ENCODE data around the gene SNX30. TPM values are rescaled to one million over a fixed set of nuclear protein-coding genes. Genes with fewer than 3 reads are reported as not detected.

The SNX30 gene
- total RNA-seq, 1 experiment from 2014 or later, result 12.7 TPM

DNA sequence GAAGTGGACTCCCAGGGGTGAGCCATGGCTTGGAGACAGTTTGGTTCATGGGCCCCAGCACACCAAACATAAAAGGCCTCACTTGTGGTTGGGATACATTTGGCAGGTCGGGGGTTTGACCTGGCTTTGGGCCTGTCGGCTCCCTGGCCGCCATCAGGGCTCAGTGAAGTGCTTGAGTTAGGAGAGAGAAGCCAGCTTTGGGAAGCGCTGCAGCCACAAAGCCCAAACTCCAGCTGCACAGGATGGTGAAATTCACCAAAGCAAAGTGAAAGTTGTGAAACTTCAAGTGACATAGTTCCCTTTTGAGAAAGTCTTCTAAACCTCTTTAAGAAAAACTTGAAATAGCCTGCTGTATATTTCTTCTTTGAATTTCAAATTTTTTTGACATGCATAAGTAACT lies 112.7 kb downstream of the SNX30 start:
- H3K79me2 ChIP-seq (ENCODE audit: insufficient read depth, low read length), result no peaks in the 10 kb centered on the region
- BruUV-seq (replicated peaks), result no TSS peak
- H3K9ac ChIP-seq (ENCODE audit: low read length), result no peak overlapping the region
- H3K4me1 ChIP-seq (ENCODE audit: control insufficient read depth in 1 of 2, insufficient read depth in 2 of 2, low read length in 2 of 2), result peaks cover 8 to 25% of the 10 kb centered on the region in 2 experiments
- H3K9me3 ChIP-seq (ENCODE audit: control insufficient read depth in 1 of 2, insufficient read depth in 1 of 2, low read depth in 1 of 2, low read length in 2 of 2), result no peaks in the 10 kb centered on the region
- no peak for DNase-seq (ENCODE audit: low read depth, low spot score)
- H3K4me3 ChIP-seq (replicated peaks in 1 of 2; ENCODE audit: low read depth in 1 of 2, low read length in 2 of 2), result no peak overlapping the region
- RAD21 ChIA-PET (ENCODE audit: low non-redundant PET in 1 of 2, low total read pairs in 2 of 2, uncharacterized antibody in 2 of 2, unreplicated experiment in 2 of 2), result no interaction called here
- TF ChIP-seq RAD21 (IDR thresholded peaks at IDR 0.05; ENCODE audit: low read depth) (no peak), SRF (IDR thresholded peaks at IDR 0.05; ENCODE audit: low read depth) (no peak)
- no peak overlapping the region for H3K4me2 ChIP-seq (ENCODE audit: low read length)
- no peak overlapping the region for H3K27ac ChIP-seq (ENCODE audit: low read depth, low read length)
- H3K27me3 ChIP-seq (ENCODE audit: insufficient read depth, low read length), result no peaks in the 10 kb centered on the region
- intact Hi-C loops (cut with micrococcal nuclease), result no loop called here
- ATAC-seq, result no peak
- POLR2A ChIA-PET, result no interaction called here
- no peaks in the 10 kb centered on the region for H3K36me3 ChIP-seq (ENCODE audit: control insufficient read depth in 1 of 2, insufficient read depth in 2 of 2, low read length in 2 of 2)
- no peak overlapping the region for H2AFZ ChIP-seq (ENCODE audit: low read depth, low read length, poor library complexity, severe bottlenecking)
- CTCF ChIA-PET, result no interaction called here
- H4K20me1 ChIP-seq (ENCODE audit: insufficient read depth), result no peaks in the 10 kb centered on the region
- no peaks in the 10 kb centered on the region for H3K9me2 ChIP-seq (ENCODE audit: insufficient read depth)

DNA sequence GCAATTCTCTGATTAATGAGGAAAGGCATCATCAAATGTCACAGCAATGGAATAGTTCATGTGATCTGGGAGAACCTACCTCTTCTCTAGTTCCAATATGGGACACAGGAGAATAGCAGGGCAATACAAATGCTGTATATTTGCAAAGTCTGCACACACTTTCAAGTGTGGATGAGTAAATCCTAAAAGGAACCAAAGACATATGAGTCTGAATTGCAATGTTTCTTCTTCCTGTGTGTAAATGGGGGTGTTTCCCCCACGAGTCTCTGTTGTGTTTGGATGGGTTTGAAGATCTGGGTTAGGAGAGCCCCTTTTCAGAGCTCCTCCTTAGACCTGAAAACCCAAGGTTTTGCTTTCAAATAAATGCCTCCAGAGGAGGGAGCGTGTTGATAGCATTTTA lies 113.2 kb downstream of the SNX30 start:
- H3K27me3 ChIP-seq (ENCODE audit: insufficient read depth, low read length), result no peaks in the 10 kb centered on the region
- H3K27ac ChIP-seq (ENCODE audit: low read depth, low read length), result no peak overlapping the region
- ATAC-seq (no peak), DNase-seq (ENCODE audit: low read depth, low spot score) (no peak)
- RAD21 ChIA-PET (ENCODE audit: low non-redundant PET in 1 of 2, low total read pairs in 2 of 2, uncharacterized antibody in 2 of 2, unreplicated experiment in 2 of 2), result no interaction called here
- H4K20me1 ChIP-seq (ENCODE audit: insufficient read depth), result no peaks in the 10 kb centered on the region
- intact Hi-C loops (cut with micrococcal nuclease), result no loop called here
- CTCF ChIA-PET, result no interaction called here
- H3K36me3 ChIP-seq (ENCODE audit: control insufficient read depth in 1 of 2, insufficient read depth in 2 of 2, low read length in 2 of 2), result no peaks in the 10 kb centered on the region
- no TSS peak for BruUV-seq (replicated peaks)
- no peak overlapping the region for H2AFZ ChIP-seq (ENCODE audit: low read depth, low read length, poor library complexity, severe bottlenecking)
- no peaks in the 10 kb centered on the region for H3K9me3 ChIP-seq (ENCODE audit: control insufficient read depth in 1 of 2, insufficient read depth in 1 of 2, low read depth in 1 of 2, low read length in 2 of 2)
- peaks cover 8 to 26% of the 10 kb centered on the region in 2 experiments for H3K4me1 ChIP-seq (ENCODE audit: control insufficient read depth in 1 of 2, insufficient read depth in 2 of 2, low read length in 2 of 2)
- H3K79me2 ChIP-seq (ENCODE audit: insufficient read depth, low read length), result no peaks in the 10 kb centered on the region
- H3K9me2 ChIP-seq (ENCODE audit: insufficient read depth), result no peaks in the 10 kb centered on the region
- H3K9ac ChIP-seq (ENCODE audit: low read length), result no peak overlapping the region
- TF ChIP-seq, protein P1, sequence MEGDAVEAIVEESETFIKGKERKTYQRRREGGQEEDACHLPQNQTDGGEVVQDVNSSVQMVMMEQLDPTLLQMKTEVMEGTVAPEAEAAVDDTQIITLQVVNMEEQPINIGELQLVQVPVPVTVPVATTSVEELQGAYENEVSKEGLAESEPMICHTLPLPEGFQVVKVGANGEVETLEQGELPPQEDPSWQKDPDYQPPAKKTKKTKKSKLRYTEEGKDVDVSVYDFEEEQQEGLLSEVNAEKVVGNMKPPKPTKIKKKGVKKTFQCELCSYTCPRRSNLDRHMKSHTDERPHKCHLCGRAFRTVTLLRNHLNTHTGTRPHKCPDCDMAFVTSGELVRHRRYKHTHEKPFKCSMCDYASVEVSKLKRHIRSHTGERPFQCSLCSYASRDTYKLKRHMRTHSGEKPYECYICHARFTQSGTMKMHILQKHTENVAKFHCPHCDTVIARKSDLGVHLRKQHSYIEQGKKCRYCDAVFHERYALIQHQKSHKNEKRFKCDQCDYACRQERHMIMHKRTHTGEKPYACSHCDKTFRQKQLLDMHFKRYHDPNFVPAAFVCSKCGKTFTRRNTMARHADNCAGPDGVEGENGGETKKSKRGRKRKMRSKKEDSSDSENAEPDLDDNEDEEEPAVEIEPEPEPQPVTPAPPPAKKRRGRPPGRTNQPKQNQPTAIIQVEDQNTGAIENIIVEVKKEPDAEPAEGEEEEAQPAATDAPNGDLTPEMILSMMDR (IDR thresholded peaks at IDR 0.05 in 2 of 3, conservative IDR thresholded peaks at IDR 0.05 in 1 of 3; ENCODE audit: borderline replicate concordance in 1 of 3, insufficient read depth in 1 of 3, low read depth in 2 of 3, low read length in 2 of 3), result no peak
- TF ChIP-seq SP1 (IDR thresholded peaks at IDR 0.05; ENCODE audit: low read depth) (no peak), YY1 (IDR thresholded peaks at IDR 0.05; ENCODE audit: extremely low read depth, insufficient replicate concordance, low read depth, low read length) (no peak), JUND (IDR thresholded peaks at IDR 0.05) (no peak), EZH2phosphoT487 (IDR thresholded peaks at IDR 0.05; ENCODE audit: borderline replicate concordance) (no peak), SIN3A (IDR thresholded peaks at IDR 0.05; ENCODE audit: low read depth) (no peak), TCF7L2 (IDR thresholded peaks at IDR 0.05; ENCODE audit: borderline replicate concordance, extremely low read depth, insufficient read depth, insufficient read length) (no peak), RAD21 (IDR thresholded peaks at IDR 0.05; ENCODE audit: low read depth) (no peak), SRF (IDR thresholded peaks at IDR 0.05; ENCODE audit: low read depth) (no peak), EGR1 (IDR thresholded peaks at IDR 0.05; ENCODE audit: low read depth) (no peak), ZNF274 (IDR thresholded peaks at IDR 0.05; ENCODE audit: low read depth, low read length) (no peak), EZH2 (IDR thresholded peaks at IDR 0.05) (no peak), ZFX (IDR thresholded peaks at IDR 0.05) (no peak), POLR2A (IDR thresholded peaks at IDR 0.05; ENCODE audit: borderline replicate concordance, extremely low read depth, insufficient read depth, insufficient read length) (no peak)
- TF ChIP-seq, protein P2, sequence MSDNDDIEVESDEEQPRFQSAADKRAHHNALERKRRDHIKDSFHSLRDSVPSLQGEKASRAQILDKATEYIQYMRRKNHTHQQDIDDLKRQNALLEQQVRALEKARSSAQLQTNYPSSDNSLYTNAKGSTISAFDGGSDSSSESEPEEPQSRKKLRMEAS (IDR thresholded peaks at IDR 0.05), result no peak
- TF ChIP-seq, protein P3, sequence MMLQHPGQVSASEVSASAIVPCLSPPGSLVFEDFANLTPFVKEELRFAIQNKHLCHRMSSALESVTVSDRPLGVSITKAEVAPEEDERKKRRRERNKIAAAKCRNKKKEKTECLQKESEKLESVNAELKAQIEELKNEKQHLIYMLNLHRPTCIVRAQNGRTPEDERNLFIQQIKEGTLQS (IDR thresholded peaks at IDR 0.05), result no peak
- no peak overlapping the region for H3K4me3 ChIP-seq (replicated peaks in 1 of 2; ENCODE audit: low read depth in 1 of 2, low read length in 2 of 2)
- H3K4me2 ChIP-seq (ENCODE audit: low read length), result no peak overlapping the region
- POLR2A ChIA-PET, result no interaction called here
